Mesodermal cell (in vitro differentiated cells): Measurements from ENCODE around the gene HOXC10.

ENCODE experiments used
- H3K27ac ChIP-seq: 2 replicates; pipeline ENCODE4 v1.7.0; 2013; ENCODE audit warnings: mild to moderate bottlenecking, low read depth, low read length, moderate library complexity; ENCODE audit not compliant: severe bottlenecking
- H3K36me3 ChIP-seq: 2 replicates; pipeline ENCODE4 v1.7.1; 2013; ENCODE audit warnings: mild to moderate bottlenecking, low read length, moderate library complexity; ENCODE audit not compliant: control insufficient read depth, insufficient read depth
- H3K4me1 ChIP-seq: one replicate; pipeline ENCODE4 v1.7.1; 2013; ENCODE audit warnings: mild to moderate bottlenecking, low read length; ENCODE audit not compliant: insufficient read depth, control insufficient read depth, poor library complexity, severe bottlenecking
- H3K4me3 ChIP-seq: 2 replicates; pipeline ENCODE4 v1.7.0; 2013; ENCODE audit warnings: low read length, control low read depth, mild to moderate bottlenecking; ENCODE audit not compliant: insufficient read depth, poor library complexity, severe bottlenecking; ENCODE audit errors: extremely low read depth
- H3K9me3 ChIP-seq: 2 replicates; pipeline ENCODE4 v1.7.1; 2013; ENCODE audit warnings: mild to moderate bottlenecking, low read length, moderate library complexity; ENCODE audit not compliant: control insufficient read depth
- WGBS, 2 experiments: methylation state at CpG; one replicate each; pipeline ENCODE4 v1.1.5; 2013; ENCODE audit warnings: missing lambda C conversion rate in 2 of 2; ENCODE audit not compliant: insufficient coverage in 2 of 2; 5-methylcytosine and 5-hydroxymethylcytosine counted together

Gene HOXC10

GRCh38 chr12:54024127-54024526, 39.2 kb downstream of the HOXC10 start:
- peaks cover 3% of the 10 kb centered on the region for H3K4me1 ChIP-seq
- no peak overlapping the region for H3K4me3 ChIP-seq
- 1 to 6% methylated on average over 10 to 15 of the region's 17 CpGs for WGBS, 2 experiments
- no peaks in the 10 kb centered on the region for H3K36me3 ChIP-seq
- no peak overlapping the region for H3K27ac ChIP-seq
- no peaks in the 10 kb centered on the region for H3K9me3 ChIP-seq

- WGBS, 2 experiments = 0% methylated on average over 1 of the region's 5 CpGs; no CpG with 5 or more reads in 1 of the 2 experiments
- no peak overlapping the region for H3K27ac ChIP-seq
- H3K4me1 ChIP-seq = peaks cover 3% of the 10 kb centered on the region
- H3K4me3 ChIP-seq = no peak overlapping the region
- H3K9me3 ChIP-seq = no peaks in the 10 kb centered on the region
- H3K36me3 ChIP-seq = no peaks in the 10 kb centered on the region
Observed at GRCh38 chr12:54024581-54025305, 39.8 kb downstream of the HOXC10 start.

GRCh38 chr12:54025499-54026405, 40.8 kb downstream of the HOXC10 start:
- peaks cover 2% of the 10 kb centered on the region for H3K4me1 ChIP-seq
- H3K27ac ChIP-seq = peak overlapping the region; percentile 20
- H3K9me3 ChIP-seq = no peaks in the 10 kb centered on the region
- no peaks in the 10 kb centered on the region for H3K36me3 ChIP-seq
- H3K4me3 ChIP-seq = no peak overlapping the region
- WGBS, 2 experiments = 2 to 8% methylated on average over 3 to 6 of the region's 7 CpGs

- WGBS, 2 experiments = 3 to 12% methylated on average over 13 to 15 of the region's 22 CpGs
- Histone ChIP-seq H3K27ac (peak overlapping the region; percentile 62), H3K4me3 (no peak overlapping the region), H3K4me1 (peaks cover 2% of the 10 kb centered on the region), H3K36me3 (no peaks in the 10 kb centered on the region), H3K9me3 (no peaks in the 10 kb centered on the region)
Observed at GRCh38 chr12:54026640-54027441, 41.9 kb downstream of the HOXC10 start.

GRCh38 chr12:54027442-54027786, 42.5 kb downstream of the HOXC10 start:
- Histone ChIP-seq H3K9me3 (no peaks in the 10 kb centered on the region), H3K36me3 (no peaks in the 10 kb centered on the region), H3K4me3 (no peak overlapping the region), H3K27ac (no peak overlapping the region), H3K4me1 (peaks cover 2% of the 10 kb centered on the region)
- WGBS, 2 experiments = 25 to 39% methylated on average over 2 to 3 of the region's 3 CpGs

- Histone ChIP-seq H3K4me1 (peaks cover 3% of the 10 kb centered on the region), H3K27ac (peak within 1 kb of the TSS; percentile 53), H3K9me3 (no peaks in the 10 kb centered on the region), H3K4me3 (no peak within 1 kb of the TSS), H3K36me3 (no peaks in the 10 kb centered on the region)
- WGBS, 2 experiments = 4 to 13% methylated on average over 24 to 26 of the region's 36 CpGs
Observed at GRCh38 chr12:54028314-54029201, 43.6 kb downstream of the HOXC10 start, which contains the start of gene HOXC6. Gene HOXC6, plus strand, starts transcription at chr12:54028440. Its CDS starts 82 bp downstream, at chr12:54028522.

GRCh38 chr12:54029529-54030441, 44.8 kb downstream of the HOXC10 start:
- H3K4me1 ChIP-seq = peaks cover 5% of the 10 kb centered on the region
- H3K4me3 ChIP-seq = peak overlapping the region; percentile 16
- 4% methylated on average over 27 to 39 of the region's 53 CpGs for WGBS, 2 experiments

GRCh38 chr12:54030442-54030801, 45.5 kb downstream of the HOXC10 start:
- H3K27ac ChIP-seq = no peak overlapping the region
- no peaks in the 10 kb centered on the region for H3K9me3 ChIP-seq
- H3K36me3 ChIP-seq = no peaks in the 10 kb centered on the region
- H3K4me3 ChIP-seq = peak overlapping the region; percentile 12
- WGBS, 2 experiments = 0% methylated on average over 1 of the region's 7 CpGs
- peaks cover 5% of the 10 kb centered on the region for H3K4me1 ChIP-seq

More at GRCh38 chr12:54029529-54030441, 44.8 kb downstream of the HOXC10 start:
- no peaks in the 10 kb centered on the region for H3K9me3 ChIP-seq
- no peaks in the 10 kb centered on the region for H3K36me3 ChIP-seq
- H3K27ac ChIP-seq = peak overlapping the region; percentile 36

- peak overlapping the region; percentile 66 for H3K27ac ChIP-seq
- 2 to 3% methylated on average over 30 to 32 of the region's 46 CpGs for WGBS, 2 experiments
- H3K36me3 ChIP-seq = no peaks in the 10 kb centered on the region
- H3K4me1 ChIP-seq = peaks cover 5% of the 10 kb centered on the region
- no peaks in the 10 kb centered on the region for H3K9me3 ChIP-seq
- H3K4me3 ChIP-seq = peak overlapping the region; percentile 12
Observed at GRCh38 chr12:54030889-54031471, 46.0 kb downstream of the HOXC10 start.
